Stomach (tissue), 4 donors: ENCODE data around the gene KCNG2.

ENCODE experiments used
- POLR2A ChIP-seq, 4 donors: fragments of 450-650 bp; IDR thresholded peaks; one replicate each; pipeline ENCODE4 v1.6.1; 2016; ENCODE audit warnings: antibody characterized with exemption in 4 of 4, control low read depth in 2 of 4, mild to moderate bottlenecking in 1 of 4, moderate library complexity in 1 of 4
- TF ChIP-seq, protein P1 (sequence below), 7 experiments: fragments of 450-650 bp in 4 of 7; fragments of 200-600 bp in 3 of 7; sonication (generic) in 3 of 7; IDR thresholded peaks; one replicate each; pipeline ENCODE4 v1.5.1; 2016 to 2019; ENCODE audit warnings: antibody characterized with exemption in 7 of 7, control low read depth in 2 of 7, mild to moderate bottlenecking in 1 of 7

DNA sequence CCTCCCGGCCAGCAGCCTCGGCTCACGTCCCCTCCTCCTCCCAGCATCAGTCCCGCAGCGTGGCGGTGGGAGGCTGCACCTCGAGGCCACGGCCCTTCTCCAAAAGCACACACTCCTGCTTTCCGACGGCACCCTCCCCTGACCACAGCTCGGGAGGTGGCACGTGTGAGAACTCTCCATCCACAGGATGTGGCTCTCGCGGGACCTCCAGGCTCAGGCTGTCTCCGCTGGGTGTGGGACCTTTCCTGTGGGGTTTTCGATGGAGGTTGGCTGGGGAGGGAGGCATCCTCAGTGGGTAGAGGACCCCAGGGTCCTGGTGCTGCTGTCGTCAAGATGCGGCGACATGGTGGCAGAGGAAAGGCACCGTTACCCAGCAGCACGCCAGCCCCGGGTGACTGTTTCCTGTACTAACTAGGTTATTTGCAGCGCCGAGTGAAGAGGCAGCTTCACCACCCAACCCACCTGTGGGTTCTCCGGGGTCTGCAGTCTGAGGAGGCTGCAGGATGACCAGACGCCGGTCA lies 42.8 kb upstream of the KCNG2 start:
- TF ChIP-seq, protein P1, sequence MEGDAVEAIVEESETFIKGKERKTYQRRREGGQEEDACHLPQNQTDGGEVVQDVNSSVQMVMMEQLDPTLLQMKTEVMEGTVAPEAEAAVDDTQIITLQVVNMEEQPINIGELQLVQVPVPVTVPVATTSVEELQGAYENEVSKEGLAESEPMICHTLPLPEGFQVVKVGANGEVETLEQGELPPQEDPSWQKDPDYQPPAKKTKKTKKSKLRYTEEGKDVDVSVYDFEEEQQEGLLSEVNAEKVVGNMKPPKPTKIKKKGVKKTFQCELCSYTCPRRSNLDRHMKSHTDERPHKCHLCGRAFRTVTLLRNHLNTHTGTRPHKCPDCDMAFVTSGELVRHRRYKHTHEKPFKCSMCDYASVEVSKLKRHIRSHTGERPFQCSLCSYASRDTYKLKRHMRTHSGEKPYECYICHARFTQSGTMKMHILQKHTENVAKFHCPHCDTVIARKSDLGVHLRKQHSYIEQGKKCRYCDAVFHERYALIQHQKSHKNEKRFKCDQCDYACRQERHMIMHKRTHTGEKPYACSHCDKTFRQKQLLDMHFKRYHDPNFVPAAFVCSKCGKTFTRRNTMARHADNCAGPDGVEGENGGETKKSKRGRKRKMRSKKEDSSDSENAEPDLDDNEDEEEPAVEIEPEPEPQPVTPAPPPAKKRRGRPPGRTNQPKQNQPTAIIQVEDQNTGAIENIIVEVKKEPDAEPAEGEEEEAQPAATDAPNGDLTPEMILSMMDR (IDR thresholded peaks at IDR 0.05) = no peak
- no peak for TF ChIP-seq POLR2A (IDR thresholded peaks at IDR 0.05)
